Neural crest cell (in vitro differentiated cells): Measurements from ENCODE around the gene GBE1. TPM values are rescaled to one million over a fixed set of nuclear protein-coding genes. Genes with fewer than 3 reads are reported as not detected.

Experiments used
- DNase-seq: peaks from one replicate; pipeline ENCODE4 v3.0.0; 2021; ENCODE audit warnings: low read depth, mixed read lengths, low spot score
- H3K27ac Mint-ChIP-seq: one replicate; pipeline ENCODE4 v1.8.0; 2021; ENCODE audit warnings: mild to moderate bottlenecking, mixed read lengths; ENCODE audit not compliant: unreplicated experiment
- H3K27me3 Mint-ChIP-seq: 2 replicates; pipeline ENCODE4 v1.8.0; 2021; ENCODE audit warnings: low read depth, mild to moderate bottlenecking, mixed read lengths
- H3K36me3 Mint-ChIP-seq: 2 replicates; pipeline ENCODE4 v1.8.0; 2021; ENCODE audit warnings: low read depth, mild to moderate bottlenecking, mixed read lengths
- H3K4me1 Mint-ChIP-seq: 2 replicates; pipeline ENCODE4 v1.8.0; 2021; ENCODE audit warnings: mixed read lengths
- H3K4me3 Mint-ChIP-seq: one replicate; pipeline ENCODE4 v1.8.0; 2021; ENCODE audit warnings: mild to moderate bottlenecking, mixed read lengths
- H3K9me3 Mint-ChIP-seq: 2 replicates; pipeline ENCODE4 v1.8.0; 2021; ENCODE audit warnings: mixed read lengths
- CTCF ChIP-seq: fragments of 200-600 bp; sonication (generic); conservative IDR thresholded peaks from 2 replicates; pipeline ENCODE4 v1.5.0; 2021; ENCODE audit warnings: antibody characterized with exemption, mild to moderate bottlenecking
- total RNA-seq: library from RNA; stranded (reverse); gene quantifications from 2 replicates; pipeline ENCODE4 v1.2.1, GENCODE V29; 2021

The GBE1 gene
- total RNA-seq, 1 donor from 2014 or later, result 16.8 TPM

GRCh38 chr3:81492040-81492439 lies 269.4 kb downstream of the GBE1 start:
- no peak for TF ChIP-seq CTCF
- peaks cover 3% of the 10 kb centered on the region for H3K36me3 Mint-ChIP-seq
- H3K27ac Mint-ChIP-seq, result no peak overlapping the region
- no peak overlapping the region for H3K4me3 Mint-ChIP-seq
- H3K4me1 Mint-ChIP-seq, result no peaks in the 10 kb centered on the region
- no peaks in the 10 kb centered on the region for H3K9me3 Mint-ChIP-seq
- DNase-seq, result no peak
- no peaks in the 10 kb centered on the region for H3K27me3 Mint-ChIP-seq

DNA sequence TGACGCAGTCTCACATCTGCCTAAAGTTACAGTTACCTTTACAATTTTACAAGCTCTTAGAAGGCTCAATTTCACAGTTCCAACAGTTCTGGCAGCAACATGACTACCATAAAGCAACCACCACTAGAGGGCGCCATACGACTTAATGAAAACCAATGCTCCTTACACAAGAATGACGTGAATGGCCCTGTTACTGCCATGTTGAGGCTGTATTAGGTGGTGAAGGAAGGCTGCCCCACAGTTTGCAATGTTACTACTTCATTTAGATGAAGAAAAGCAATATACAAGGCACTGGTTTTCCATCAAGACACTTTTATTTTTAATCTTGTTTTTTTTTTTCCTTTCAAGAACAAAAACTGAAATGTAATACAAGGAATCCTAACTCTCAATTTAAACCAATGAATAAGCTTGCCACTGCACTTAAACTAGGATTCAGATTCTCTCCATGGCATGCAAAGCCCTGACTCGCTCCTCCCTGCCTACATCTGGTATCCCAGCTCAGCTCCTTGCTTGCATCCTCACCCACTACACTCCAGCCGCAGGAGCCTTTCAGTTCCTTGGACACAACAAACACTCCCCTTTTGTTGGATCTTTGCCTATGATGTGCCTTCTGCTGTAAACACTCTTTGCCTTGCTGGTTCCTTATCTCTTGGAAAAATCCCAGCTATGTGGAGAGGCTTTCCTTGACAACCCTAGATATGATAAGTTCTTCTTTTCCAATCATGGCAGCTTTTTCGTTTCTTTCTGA lies 270.7 kb downstream of the GBE1 start:
- Mint-ChIP-seq H3K4me1 (no peaks in the 10 kb centered on the region), H3K4me3 (no peak overlapping the region), H3K27me3 (no peaks in the 10 kb centered on the region), H3K9me3 (peaks cover 2% of the 10 kb centered on the region), H3K27ac (no peak overlapping the region), H3K36me3 (peaks cover 3% of the 10 kb centered on the region)
- peak; percentile 87 for TF ChIP-seq CTCF
- peak; percentile 92 for DNase-seq

DNA sequence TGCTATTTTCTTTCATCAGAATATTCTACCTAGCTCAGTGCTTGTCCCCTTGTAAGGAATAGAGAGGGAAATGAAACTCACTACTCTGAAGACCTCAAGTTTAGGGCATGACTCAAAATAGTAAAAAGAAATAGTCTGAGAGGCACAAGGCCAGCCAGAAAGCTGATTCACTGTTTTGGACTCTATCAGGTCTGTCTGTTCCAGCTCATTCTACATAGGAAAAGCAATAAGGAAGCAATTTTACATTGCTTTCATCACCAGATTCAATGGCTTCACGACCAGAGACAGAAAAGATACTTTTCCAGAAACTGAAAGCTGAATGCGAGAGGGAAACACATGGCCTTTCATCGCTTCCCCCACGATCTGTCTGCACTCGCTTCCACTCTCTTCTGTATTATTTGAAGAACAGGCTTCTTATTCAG lies 276.0 kb downstream of the GBE1 start:
- DNase-seq, result no peak
- Mint-ChIP-seq H3K4me3 (no peak overlapping the region), H3K27me3 (no peaks in the 10 kb centered on the region), H3K4me1 (no peaks in the 10 kb centered on the region), H3K27ac (no peak overlapping the region), H3K36me3 (peaks cover 3% of the 10 kb centered on the region), H3K9me3 (peaks cover 2% of the 10 kb centered on the region)
- no peak for TF ChIP-seq CTCF

DNA sequence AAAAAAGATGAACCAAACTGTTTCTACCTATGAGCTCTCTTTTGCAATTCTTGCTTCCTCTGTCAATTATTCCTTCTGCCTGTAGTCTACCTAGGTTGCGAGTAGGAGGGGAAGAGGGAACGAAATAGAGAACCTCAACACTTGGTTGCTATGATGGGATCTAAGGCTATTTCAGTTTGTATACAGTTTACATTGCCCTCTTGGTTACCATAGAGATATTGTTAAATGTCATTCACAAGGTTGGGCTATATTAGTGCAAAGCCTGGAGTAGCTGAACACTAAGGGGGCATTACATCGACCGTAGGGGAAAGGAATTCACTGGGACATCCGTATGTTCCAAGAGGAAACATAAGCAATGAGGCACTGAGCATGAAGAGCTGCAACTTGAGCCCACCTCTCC lies 276.9 kb downstream of the GBE1 start:
- no peak for DNase-seq
- Mint-ChIP-seq H3K27me3 (no peaks in the 10 kb centered on the region), H3K27ac (no peak overlapping the region), H3K4me3 (no peak overlapping the region), H3K9me3 (peaks cover 2% of the 10 kb centered on the region), H3K36me3 (no peaks in the 10 kb centered on the region), H3K4me1 (no peaks in the 10 kb centered on the region)
- no peak for TF ChIP-seq CTCF

GRCh38 chr3:81483046-81483445 lies 278.4 kb downstream of the GBE1 start:
- Mint-ChIP-seq H3K4me3 (no peak overlapping the region), H3K27ac (no peak overlapping the region), H3K4me1 (no peaks in the 10 kb centered on the region), H3K36me3 (no peaks in the 10 kb centered on the region), H3K27me3 (no peaks in the 10 kb centered on the region), H3K9me3 (peaks cover 2% of the 10 kb centered on the region)
- TF ChIP-seq CTCF, result no peak
- no peak for DNase-seq
